HG03097 (cell line): ENCODE results near the gene ANAPC2.

Experiments
- ATAC-seq: cut with Tn5 transposase; IDR thresholded peaks from one replicate; pipeline ENCODE4 v1.9.1; 2021; ENCODE audit not compliant: unreplicated experiment, low FRiP score

The ANAPC2 gene

GRCh38 chr9:137193771-137194170, 5.4 kb upstream of the ANAPC2 start:
- ATAC-seq: no peak

GRCh38 chr9:137192859-137193258, 4.5 kb upstream of the ANAPC2 start:
- ATAC-seq: no peak

GRCh38 chr9:137192448-137192780, 4.1 kb upstream of the ANAPC2 start:
- no peak for ATAC-seq

GRCh38 chr9:137191691-137192447, 3.5 kb upstream of the ANAPC2 start:
- ATAC-seq: no peak

GRCh38 chr9:137191245-137191644, 2.9 kb upstream of the ANAPC2 start:
- no peak for ATAC-seq

DNA sequence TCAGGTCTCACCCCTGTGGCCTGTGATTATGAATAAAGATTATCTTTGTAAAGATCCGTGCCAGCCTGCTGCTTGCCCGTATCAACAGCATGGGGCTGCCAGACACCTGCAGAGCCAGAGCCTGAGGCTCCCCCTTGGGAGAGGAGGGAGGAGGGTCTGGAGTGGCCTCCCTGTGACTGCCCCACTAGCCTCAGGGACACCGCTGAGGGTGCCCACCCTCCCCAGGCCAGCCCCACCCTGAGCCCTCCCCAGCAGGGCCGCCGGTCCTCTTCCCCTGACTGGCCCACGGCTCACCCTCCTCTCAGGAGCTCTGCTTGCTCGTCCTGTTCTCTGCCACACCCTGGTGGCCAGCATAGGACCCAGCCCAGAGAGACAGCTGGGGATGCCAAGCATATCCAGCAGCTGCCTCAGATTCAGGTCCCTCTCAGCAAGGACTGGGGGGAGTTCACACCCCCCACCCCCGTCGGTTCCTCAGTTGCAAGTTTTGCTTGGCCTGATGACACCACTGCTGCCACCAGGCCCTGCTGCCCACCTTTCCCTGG, 2.0 kb upstream of the ANAPC2 start:
- ATAC-seq: no peak

GRCh38 chr9:137189297-137190295, 1.2 kb upstream of the ANAPC2 start:
- no peak for ATAC-seq

DNA sequence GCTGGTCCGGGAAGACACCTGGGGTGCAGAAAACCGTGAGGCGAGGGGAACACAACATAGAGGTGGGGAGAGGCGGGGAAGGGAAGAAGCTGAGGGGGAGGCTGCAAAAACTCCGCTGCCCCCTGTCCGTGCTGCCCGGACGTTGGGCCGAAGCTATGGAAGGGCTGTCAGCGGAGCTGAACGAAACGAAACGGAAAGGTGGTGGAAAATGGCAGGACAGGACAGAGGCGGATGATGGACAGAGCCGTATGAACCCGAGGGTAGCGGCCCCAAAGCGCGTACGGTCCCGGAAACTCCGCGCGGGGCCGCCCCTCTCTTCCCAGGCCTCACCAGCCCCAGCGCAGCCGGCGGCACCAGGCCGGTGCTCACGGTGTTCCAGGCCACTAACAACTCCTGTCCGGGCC, 272 bp downstream of the ANAPC2 start:
- ATAC-seq: no peak

GRCh38 chr9:137187386-137187785, 974 bp downstream of the ANAPC2 start:
- no peak for ATAC-seq

DNA sequence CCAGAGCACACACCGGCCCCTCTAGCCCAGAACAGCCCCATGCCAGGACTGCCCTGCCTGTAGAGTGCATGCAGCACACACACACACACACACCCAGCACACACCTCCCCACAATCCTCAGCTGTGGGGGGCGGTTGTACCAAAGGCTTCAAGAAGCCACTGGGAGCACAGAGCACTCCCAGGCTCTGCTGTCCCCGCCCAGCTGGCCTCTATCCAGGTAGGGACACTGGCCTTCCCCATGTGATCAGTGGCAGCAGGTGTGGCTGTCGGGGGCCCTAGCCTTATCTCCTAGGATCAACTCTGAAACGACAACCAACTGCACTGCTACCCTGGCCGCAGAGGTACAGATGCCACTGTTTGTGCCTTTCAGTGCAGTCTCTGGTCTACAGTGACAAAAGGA, 2.0 kb downstream of the ANAPC2 start:
- no peak for ATAC-seq

- no peak for ATAC-seq
Measured at GRCh38 chr9:137185921-137186320, 2.4 kb downstream of the ANAPC2 start.

- ATAC-seq: no peak
Measured at GRCh38 chr9:137184881-137185660, 3.3 kb downstream of the ANAPC2 start.

- ATAC-seq: no peak
Measured at GRCh38 chr9:137183980-137184595, 4.3 kb downstream of the ANAPC2 start.

- no peak for ATAC-seq
Measured at GRCh38 chr9:137182836-137183235, 5.5 kb downstream of the ANAPC2 start.

DNA sequence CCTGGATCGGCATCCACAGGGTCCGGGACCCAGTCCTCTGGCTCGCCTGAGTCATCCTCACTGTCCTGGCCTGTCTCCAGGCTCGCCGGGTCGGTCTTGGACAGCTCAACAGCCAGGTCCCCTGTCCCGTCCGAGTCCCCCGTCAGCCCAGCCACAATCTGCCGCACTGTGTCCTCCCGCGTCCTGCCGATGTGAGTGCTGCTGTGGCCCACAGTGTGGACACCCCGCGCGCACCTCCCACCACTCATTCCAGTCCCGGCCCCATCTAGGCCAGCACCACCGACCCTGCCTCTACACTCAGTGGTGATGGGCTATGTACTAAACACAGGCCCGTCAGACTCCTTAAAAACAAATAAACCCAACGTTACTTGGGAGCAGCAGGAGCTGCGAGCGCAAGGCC, 6.7 kb downstream of the ANAPC2 start:
- no peak for ATAC-seq

- ATAC-seq: no peak
Measured at GRCh38 chr9:137180491-137180890, 7.9 kb downstream of the ANAPC2 start.

- no peak for ATAC-seq
Measured at GRCh38 chr9:137179761-137180160, 8.6 kb downstream of the ANAPC2 start.

GRCh38 chr9:137178939-137179630, 9.3 kb downstream of the ANAPC2 start:
- ATAC-seq: no peak

- ATAC-seq: no peak
Measured at GRCh38 chr9:137178201-137178938, 10.0 kb downstream of the ANAPC2 start.
